ENCODE data around the gene FANCB. TPM values are rescaled to one million over a fixed set of nuclear protein-coding genes. Genes with fewer than 3 reads are reported as not detected.

FANCB gene
- total and polyA plus RNA-seq, 2 of the 4 experiments (the other 2 are of a cell fraction): 2.5 to 7.7 TPM

- no peak overlapping the region for H3K4me3 ChIP-seq (ENCODE audit: insufficient read depth, low read depth, low read length)
- no peak overlapping the region for H2AK5ac ChIP-seq (ENCODE audit: low read depth, low read length)
- H3K9me1 ChIP-seq (ENCODE audit: insufficient read depth, low read length): peaks cover 5% of the 10 kb centered on the region; the same call in 1 of the 2 replicates
- H3K23ac ChIP-seq (ENCODE audit: low read depth, low read length): no peak overlapping the region
- no TSS peak for BruUV-seq (replicated peaks)
- H4K20me1 ChIP-seq (ENCODE audit: insufficient read depth, low read length): no peaks in the 10 kb centered on the region
- H3K18ac ChIP-seq (ENCODE audit: low read depth, low read length): no peak overlapping the region; the same call in 1 of the 2 replicates
- CTCF ChIA-PET: interaction anchor here (1.5 kb wide), 1 partner anchor 13 kb away, joined by 5 read pairs; no protein-coding TSS in a partner anchor
- H3K4me1 ChIP-seq (ENCODE audit: control insufficient read depth, insufficient read depth, low read length): peaks cover 4% of the 10 kb centered on the region
- no peak overlapping the region for H3K4me2 ChIP-seq (ENCODE audit: low read depth, low read length)
- no peak overlapping the region for H3K27ac ChIP-seq (ENCODE audit: insufficient read depth, low read length)
- H3K9ac ChIP-seq (ENCODE audit: low read depth, low read length): no peak overlapping the region
- peaks cover 0 to 7% of the 10 kb centered on the region in 2 experiments; a peak in 2 of 4 replicates for H3K79me1 ChIP-seq (ENCODE audit: low read depth in 1 of 2, low read length in 2 of 2)
- H2BK120ac ChIP-seq (ENCODE audit: low read depth, low read length): no peak overlapping the region; the same call in 1 of the 2 replicates
- H3K4ac ChIP-seq (ENCODE audit: low read depth, low read length): no peak overlapping the region
- no peak for TF ChIP-seq CTCF (conservative IDR thresholded peaks at IDR 0.05; ENCODE audit: low read depth, low read length)
- TF ChIP-seq SMC3 (IDR thresholded peaks at IDR 0.05; ENCODE audit: low read depth, low read length): no peak
- TF ChIP-seq USF2 (IDR thresholded peaks at IDR 0.05; ENCODE audit: low read depth, low read length): no peak
- peak; percentile 18; the same call in 1 of the 2 replicates for TF ChIP-seq FOS (IDR thresholded peaks at IDR 0.05; ENCODE audit: low read depth, low read length)
- H4K8ac ChIP-seq (ENCODE audit: low read depth in 2 of 2, low read length in 2 of 2): no peak overlapping the region
- no peak overlapping the region for H2BK15ac ChIP-seq (ENCODE audit: low read depth, low read length)
- no peaks in the 10 kb centered on the region for H3K27me3 ChIP-seq (ENCODE audit: control insufficient read depth, insufficient read depth, low read length)
- DNase-seq: peak; percentile 78
- peak; percentile 56 for ATAC-seq (ENCODE audit: low read depth)
- H3K9me3 ChIP-seq (ENCODE audit: control insufficient read depth, insufficient read depth, low read length): no peaks in the 10 kb centered on the region
- no peak overlapping the region for H2AFZ ChIP-seq (replicated peaks; ENCODE audit: low read length, poor library complexity)
- peaks cover 4% of the 10 kb centered on the region for H3K36me3 ChIP-seq (ENCODE audit: control insufficient read depth, insufficient read depth, low read length)
- no peak overlapping the region for H4K91ac ChIP-seq (ENCODE audit: insufficient read depth, low read depth, low read length)
- in situ Hi-C loops (cut with MboI; ENCODE audit: low sequenced_read_pairs): no loop called here
- H3K14ac ChIP-seq (replicated peaks; ENCODE audit: low read depth, low read length): no peak overlapping the region
- no peak overlapping the region for H2BK5ac ChIP-seq (ENCODE audit: low read depth, low read length, poor library complexity, severe bottlenecking)
- H3K56ac ChIP-seq (ENCODE audit: extremely low read depth, insufficient read depth, low read length): no peak overlapping the region
- H4K5ac ChIP-seq (ENCODE audit: low read depth, low read length): no peak overlapping the region
- POLR2A ChIA-PET (ENCODE audit: unreplicated experiment): no interaction called here
- dilution Hi-C loops (cut with HindIII; ENCODE audit: low sequenced_read_pairs, unreplicated experiment): no loop called here
- no peak overlapping the region for H2BK20ac ChIP-seq (ENCODE audit: low read depth, low read length)
- H2AK9ac ChIP-seq (replicated peaks; ENCODE audit: low read depth, low read length, poor library complexity): no peak overlapping the region
- intact Hi-C loops (cut with micrococcal nuclease): no loop called here
Measured at GRCh38 chrX:14899607-14900006, 26.7 kb upstream of the FANCB start.
